Fibroblast of peridontal ligament (primary cell): Measurements from ENCODE around the gene SYCP1.
A peak's percentile ranks its signal among the peaks of the same experiment; 100 is the strongest.
"Not testable (repeated sequence)": the region's sequence is repeated elsewhere in the genome, so short reads cannot be mapped to it uniquely, and the experiment has no call there.

ENCODE experiments used
- DNase-seq: peaks from one replicate; pipeline ENCODE4 v3.0.0-alpha.2; 2010; ENCODE audit errors: extremely low read depth

The SYCP1 gene

GRCh38 chr1:114959423-114959822 lies 104.8 kb downstream of the SYCP1 start:
- no peak for DNase-seq

GRCh38 chr1:114976891-114977290 lies 122.2 kb downstream of the SYCP1 start:
- no peak for DNase-seq

DNA sequence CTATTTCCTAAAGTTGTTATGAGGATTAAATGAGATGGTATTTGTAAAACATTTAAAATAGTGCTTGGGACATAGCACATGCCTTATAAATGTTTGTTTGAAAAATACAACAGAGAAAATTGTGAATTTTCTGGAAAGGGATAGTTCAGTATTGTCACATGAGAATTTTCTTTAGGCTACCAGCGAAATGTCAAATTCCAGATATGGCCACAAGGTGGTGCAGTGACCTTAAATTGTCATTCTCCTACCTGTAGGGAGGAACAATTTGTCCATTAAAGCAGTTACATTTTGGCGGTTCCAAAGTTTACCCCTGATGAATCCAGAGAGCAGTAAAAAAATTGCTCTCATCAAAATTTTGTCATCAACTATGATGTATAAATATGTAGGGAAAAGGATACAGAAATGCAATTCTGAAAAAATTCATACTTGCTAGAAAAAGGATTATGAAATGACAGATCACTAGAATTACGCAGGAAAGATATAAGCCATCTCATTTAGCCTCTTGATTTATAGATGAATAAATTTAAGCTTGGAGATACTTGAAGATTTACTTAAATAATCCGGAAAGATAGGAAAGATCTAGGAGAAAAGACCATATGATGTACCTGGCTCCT lies 124.7 kb downstream of the SYCP1 start:
- peak; percentile 69 for DNase-seq

GRCh38 chr1:114982251-114982650 lies 127.6 kb downstream of the SYCP1 start:
- no peak for DNase-seq

DNA sequence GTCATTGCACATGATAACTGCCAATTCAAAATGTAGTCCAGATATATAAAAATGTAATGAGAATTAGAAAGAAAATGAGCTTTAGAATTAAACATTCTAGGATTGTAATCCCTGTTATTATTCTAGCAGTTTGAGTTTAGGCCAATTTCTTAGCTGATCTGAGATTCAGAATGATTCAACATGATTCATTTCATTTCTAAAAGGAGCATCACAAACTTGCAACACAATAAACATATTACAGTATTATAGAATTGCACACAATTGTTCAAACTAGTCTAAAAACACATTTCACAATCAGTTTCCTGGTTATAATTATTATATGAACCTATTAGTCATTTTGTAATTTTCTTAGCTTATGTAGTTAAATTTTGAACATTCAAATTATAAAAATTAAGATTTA lies 131.6 kb downstream of the SYCP1 start:
- peak; percentile 14 for DNase-seq

GRCh38 chr1:114988095-114988494 lies 133.4 kb downstream of the SYCP1 start:
- no peak for DNase-seq

DNA sequence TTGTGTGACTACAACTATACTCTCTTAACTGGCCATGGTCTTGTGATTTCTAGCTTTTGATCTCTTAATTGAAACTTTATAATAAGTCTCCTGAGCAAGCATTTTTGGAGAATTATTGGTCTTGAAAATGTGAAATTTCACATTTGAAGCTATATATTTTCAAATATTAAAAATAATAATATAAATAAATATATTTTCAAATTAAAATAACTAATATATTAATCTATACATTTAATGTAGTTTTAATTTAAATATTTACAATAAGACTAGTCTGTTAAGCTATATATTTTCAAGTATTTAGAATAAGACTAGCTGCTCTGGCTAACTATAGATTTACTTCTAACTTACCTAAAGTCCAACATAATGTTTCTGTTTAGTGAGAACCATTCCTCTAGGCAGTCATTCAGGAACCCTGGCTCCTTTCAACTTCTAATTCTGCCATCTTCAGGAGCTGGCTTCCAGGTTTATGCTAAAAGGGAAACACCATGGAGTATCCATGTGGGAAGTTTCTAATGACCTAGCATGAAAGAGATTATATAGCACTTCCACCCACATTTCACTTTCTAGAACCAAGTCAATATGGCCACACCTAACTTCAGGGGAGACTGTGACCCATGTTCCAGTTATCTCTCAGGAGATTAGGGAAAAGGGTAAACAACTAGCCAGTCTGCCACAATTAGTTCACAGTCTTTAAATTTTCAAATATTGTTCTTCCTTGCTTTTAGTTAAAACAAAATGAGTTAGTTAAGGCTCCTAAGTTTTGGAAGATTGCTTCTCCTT lies 143.0 kb downstream of the SYCP1 start:
- DNase-seq, result no peak

DNA sequence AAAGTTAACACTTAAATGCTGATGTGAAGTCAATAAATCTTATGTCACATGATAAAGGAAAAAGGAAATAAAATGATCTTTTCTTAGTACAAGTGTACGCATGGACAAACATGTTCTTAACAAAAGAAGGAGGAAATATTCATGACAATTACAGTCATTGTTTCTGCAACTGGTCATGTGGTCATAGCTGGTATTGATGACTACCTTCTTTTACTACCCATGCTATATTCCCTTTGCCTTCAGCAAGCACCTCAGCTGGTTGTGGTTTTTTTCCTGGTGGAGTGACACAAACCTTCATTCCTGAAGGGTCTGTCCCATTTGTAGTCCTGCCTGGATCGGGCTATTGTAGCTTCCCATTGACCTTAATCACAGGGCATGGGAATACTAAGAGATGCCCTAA lies 151.5 kb downstream of the SYCP1 start:
- DNase-seq, result no peak

GRCh38 chr1:115012006-115012405 lies 157.3 kb downstream of the SYCP1 start:
- DNase-seq, result no peak

DNA sequence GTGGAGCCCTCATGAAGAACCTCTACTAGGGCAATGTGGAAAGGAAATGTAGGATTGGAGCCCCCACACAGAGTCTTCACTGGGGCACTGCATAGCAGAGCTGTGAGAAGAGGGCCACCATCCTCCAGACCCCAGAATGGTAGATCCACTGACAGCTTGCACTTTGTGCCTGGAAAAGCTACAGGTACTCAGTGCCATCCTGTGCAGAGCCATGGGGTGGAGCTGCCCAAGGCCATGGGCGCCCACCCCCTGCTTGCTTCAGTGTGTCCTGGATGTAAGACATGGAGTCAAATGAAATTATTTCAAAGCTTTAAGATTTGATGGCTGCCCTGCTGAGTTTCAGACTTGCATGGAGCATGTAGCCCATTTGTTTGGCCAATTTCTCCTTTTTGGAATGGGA lies 157.8 kb downstream of the SYCP1 start:
- no peak for DNase-seq

GRCh38 chr1:115013792-115014191 lies 159.1 kb downstream of the SYCP1 start:
- DNase-seq, result no peak

GRCh38 chr1:115019549-115019948 lies 164.9 kb downstream of the SYCP1 start:
- DNase-seq, result not testable (repeated sequence)

GRCh38 chr1:115021145-115021544 lies 166.5 kb downstream of the SYCP1 start:
- no peak for DNase-seq

DNA sequence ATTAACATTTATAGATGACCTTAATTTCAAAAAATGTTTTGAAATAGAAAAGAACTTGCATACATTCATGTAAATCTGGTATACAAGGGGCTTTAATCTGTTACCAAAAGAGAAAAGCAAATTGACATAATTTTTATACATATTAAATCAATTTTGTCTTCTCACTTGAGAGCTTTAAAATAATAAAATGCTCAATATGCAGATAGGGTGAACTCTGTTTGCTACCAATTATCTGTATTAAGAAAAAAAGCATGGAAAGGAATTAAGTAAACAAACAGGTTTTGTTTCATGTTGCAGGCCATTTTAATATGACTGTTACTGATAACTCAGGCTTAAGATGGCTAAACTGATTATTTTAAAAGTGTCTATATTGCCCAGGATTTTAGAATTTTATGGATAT lies 168.9 kb downstream of the SYCP1 start:
- no peak for DNase-seq

GRCh38 chr1:115029526-115029925 lies 174.9 kb downstream of the SYCP1 start, which contains the start of gene TSHB:
TSHB (plus strand) TSS chr1:115029826; CDS start chr1:115033363, 3,537 bp downstream.
- no peak for DNase-seq

DNA sequence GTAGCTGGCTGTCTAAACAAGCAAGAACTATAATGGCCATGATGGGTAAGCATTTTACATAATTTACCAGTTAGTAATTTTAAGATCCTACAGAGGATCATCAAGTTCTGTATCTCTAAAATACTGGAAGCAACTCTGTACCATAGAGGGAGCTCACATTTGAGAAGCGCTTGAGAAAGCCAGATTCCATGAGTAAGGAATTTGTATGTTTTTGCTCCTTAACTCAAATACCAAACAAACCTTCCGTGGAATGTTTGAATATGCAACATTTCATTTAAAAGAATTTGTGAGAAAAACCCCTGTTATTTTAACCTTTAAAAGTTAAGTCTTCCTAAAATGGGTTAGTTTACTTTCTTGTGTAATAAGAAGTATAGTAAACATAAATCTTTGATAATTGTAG lies 176.9 kb downstream of the SYCP1 start:
- DNase-seq, result peak; percentile 12

- no peak for DNase-seq
Observed at GRCh38 chr1:115035652-115036051, 181.0 kb downstream of the SYCP1 start.

GRCh38 chr1:115036814-115037507 lies 182.3 kb downstream of the SYCP1 start:
- no peak for DNase-seq

- no peak for DNase-seq
Observed at GRCh38 chr1:115040501-115040900, 185.8 kb downstream of the SYCP1 start.

- DNase-seq, result peak; percentile 8
Observed at GRCh38 chr1:115041654-115042053, 187.0 kb downstream of the SYCP1 start.
